HepG2 (cell line): ENCODE measurements around the gene CHD2. TPM values are rescaled to one million over a fixed set of nuclear protein-coding genes. Genes with fewer than 3 reads are reported as not detected.
A peak's percentile ranks its signal among the peaks of the same experiment; 100 is the strongest.

Experiments
- ATAC-seq: fragments of 200-7000 bp; cut with Tn5 transposase; 3 replicates; pipeline ENCODE4 v1.9.1; 2020; ENCODE audit warnings: mild to moderate bottlenecking, moderate library complexity
- BruUV-seq: library from RNA; stranded (reverse); fragments of 400-500 nt; replicated peaks from 2 replicates; lab custom pipeline; 2021; lab: Mats Ljungman, UMichigan
- CTCF ChIA-PET: fragments of 300-600 bp; formaldehyde crosslinking; extraction: SDS; loops from one replicate; lab custom pipeline; 2021; ENCODE audit warnings: low total read pairs, inconsistent platforms, low intra/inter-chr PET ratio; lab: Yijun Ruan, JAX
- POLR2A ChIA-PET: fragments of 350-600 bp; sonication (Branson Sonifier 250); formaldehyde crosslinking; loops from one replicate; lab custom pipeline; 2020; ENCODE audit warnings: antibody characterized with exemption, inconsistent platforms; lab: Yijun Ruan, JAX
- DNase-seq: peaks from one replicate; pipeline ENCODE4 v3.0.0-alpha.2; 2015; ENCODE audit warnings: low spot score
- FAIRE-seq: peaks from 3 replicates; lab custom pipeline; 2011; peaks lifted over from hg19 to GRCh38; lab: Jason Lieb, UNC
- H2AFZ ChIP-seq: one replicate; pipeline ENCODE4 v1.6.1; 2011; ENCODE audit warnings: low read length, inconsistent platforms
- H3K27ac ChIP-seq: fragments of 300-600 bp; 3 replicates; pipeline ENCODE4 v1.8.0; 2011; ENCODE audit warnings: mixed run types, mild to moderate bottlenecking, mixed read lengths, low read length, inconsistent platforms; ENCODE audit not compliant: insufficient read depth; ENCODE audit errors: extremely low read length
- H3K27me3 ChIP-seq, 2 experiments: fragments of 200-600 bp in 1 of 2; 2 replicates in 1 of 2; 3 replicates in 1 of 2; pipeline versions ENCODE4 v1.6.0 to v1.8.0; 2011; ENCODE audit warnings: low read length in 2 of 2, mild to moderate bottlenecking in 2 of 2, moderate library complexity in 2 of 2, inconsistent platforms in 1 of 2; ENCODE audit not compliant: insufficient read depth in 2 of 2, control insufficient read depth in 1 of 2
- H3K36me3 ChIP-seq, 2 experiments: fragments of 200-600 bp in 1 of 2; replicated peaks in 1 of 2; 2 replicates in 1 of 2; 3 replicates in 1 of 2; pipeline versions ENCODE4 v1.5.1 to v1.8.0; 2011; ENCODE audit warnings: low read length in 2 of 2, inconsistent platforms in 1 of 2; ENCODE audit not compliant: insufficient read depth in 2 of 2, control insufficient read depth in 1 of 2
- H3K4me1 ChIP-seq: 2 replicates; pipeline ENCODE4 v1.5.1; 2012; ENCODE audit warnings: low read length, inconsistent platforms; ENCODE audit not compliant: insufficient read depth
- H3K4me2 ChIP-seq: 2 replicates; pipeline ENCODE4 v1.6.0; 2011; ENCODE audit warnings: low read depth, low read length, inconsistent platforms
- H3K4me3 ChIP-seq, 3 experiments: fragments of 200-600 bp in 1 of 3; sonication (generic), shearing (Covaris generic) in 1 of 3; replicated peaks in 1 of 3; 2 replicates each; pipeline ENCODE4 v1.5.1; 2011 to 2016; ENCODE audit warnings: low read length in 3 of 3, inconsistent platforms in 2 of 3, low read depth in 2 of 3, mild to moderate bottlenecking in 2 of 3, control low read depth in 1 of 3, mixed read lengths in 1 of 3; ENCODE audit not compliant: insufficient read depth in 1 of 3
- H3K79me2 ChIP-seq: one replicate; pipeline ENCODE4 v1.6.1; 2011; ENCODE audit warnings: low read length, inconsistent platforms; ENCODE audit not compliant: insufficient read depth
- H3K9ac ChIP-seq: 2 replicates; pipeline ENCODE4 v1.6.0; 2011; ENCODE audit warnings: mild to moderate bottlenecking, low read depth, low read length, inconsistent platforms; ENCODE audit not compliant: insufficient read depth
- H3K9me3 ChIP-seq: 2 replicates; pipeline ENCODE4 v1.5.1; 2012; ENCODE audit warnings: mild to moderate bottlenecking, low read length
- H4K20me1 ChIP-seq: 2 replicates; pipeline ENCODE4 v1.6.0; 2011; ENCODE audit warnings: inconsistent platforms, mild to moderate bottlenecking, low read length, moderate library complexity; ENCODE audit not compliant: insufficient read depth
- AFF4 ChIP-seq: sonication (generic); formaldehyde crosslinking; IDR thresholded peaks from 2 replicates; pipeline ENCODE4 v1.4.0; 2020; ENCODE audit warnings: missing genetic modification reagents
- ARNT2 ChIP-seq: sonication (generic); formaldehyde crosslinking; IDR thresholded peaks from 2 replicates; pipeline ENCODE4 v1.8.0; 2022; ENCODE audit warnings: mild to moderate bottlenecking, low read depth, missing genetic modification reagents, moderate library complexity
- CEBPB ChIP-seq: IDR thresholded peaks from 2 replicates; pipeline ENCODE4 v1.6.1; 2011; ENCODE audit warnings: low read depth, low read length, improper control_type of control experiment, borderline replicate concordance
- CHD4 ChIP-seq: fragments of 200-600 bp; sonication (generic); IDR thresholded peaks from 2 replicates; pipeline ENCODE4 v1.7.0; 2017; ENCODE audit warnings: mild to moderate bottlenecking, low read length, borderline replicate concordance
- CSRNP1 ChIP-seq: sonication (generic); formaldehyde crosslinking; IDR thresholded peaks from 2 replicates; pipeline ENCODE4 v1.8.1; 2023; ENCODE audit warnings: mild to moderate bottlenecking, missing genetic modification reagents
- MBD4 ChIP-seq: IDR thresholded peaks from 2 replicates; pipeline ENCODE4 v1.6.1; 2012; ENCODE audit warnings: low read length, inconsistent platforms, borderline replicate concordance
- NFIB ChIP-seq: sonication (generic); formaldehyde crosslinking; IDR thresholded peaks from 2 replicates; pipeline ENCODE4 v1.9.0; 2021; ENCODE audit warnings: missing genetic modification reagents, mild to moderate bottlenecking, borderline replicate concordance
- SIN3A ChIP-seq: IDR thresholded peaks from 2 replicates; pipeline ENCODE4 v1.6.1; 2011; ENCODE audit warnings: low read depth, mild to moderate bottlenecking, control low read depth, low read length, borderline replicate concordance
- TFAP4 ChIP-seq: sonication (generic); IDR thresholded peaks from 2 replicates; pipeline ENCODE4 v1.6.1; 2016; ENCODE audit warnings: low read depth, borderline replicate concordance
- ZNF333 ChIP-seq: sonication (generic); formaldehyde crosslinking; IDR thresholded peaks from 2 replicates; pipeline ENCODE4 v1.4.0; 2020; ENCODE audit warnings: mild to moderate bottlenecking, missing genetic modification reagents, borderline replicate concordance
- ZNF614 ChIP-seq: IDR thresholded peaks from 2 replicates; pipeline ENCODE4 v1.6.1; 2018; ENCODE audit warnings: missing biosample characterization, missing genetic modification reagents, inconsistent platforms, borderline replicate concordance
- ZNF670 ChIP-seq: sonication (generic); formaldehyde crosslinking; IDR thresholded peaks from 2 replicates; pipeline ENCODE4 v1.8.0; 2022; ENCODE audit warnings: mild to moderate bottlenecking, missing genetic modification reagents, borderline replicate concordance
- WGBS: methylation state at CpG from one replicate; pipeline ENCODE4 v1.1.6; 2017; ENCODE audit warnings: low lambda C conversion rate; 5-methylcytosine and 5-hydroxymethylcytosine counted together
- in situ Hi-C: cut with HindIII; loops from 2 replicates; pipeline ENCODE4 v1.10.0; 2017; ENCODE audit warnings: low pct_unique_long_range_greater_than_20kb; ENCODE audit not compliant: extremely low pct_ligation_motif_present
- intact Hi-C: fragments of 100-400 bp; cut with micrococcal nuclease; formaldehyde crosslinking; loops from one replicate; pipeline ENCODE4 v1.10.0; 2022; ENCODE audit not compliant: unreplicated experiment
- polyA plus RNA-seq, 8 experiments: library from polyadenylated mRNA; depleted of rRNA in 3 of 8; stranded (reverse) in 7 of 8; unstranded in 1 of 8; fragments of >200 nt; fragmentation: Illumina TruSeq in 4 of 8; extraction: Trizol in 4 of 8; gene quantifications; 2 replicates each; pipeline versions ENCODE4 v1.2.1 to v1.2.3, GENCODE V29; 2011 to 2016; ENCODE audit warnings: low read depth in 4 of 8, missing spikeins in 1 of 8, mixed read lengths in 1 of 8; ENCODE audit not compliant: insufficient read depth in 1 of 8
- total RNA-seq, 5 experiments: library from RNA; depleted of rRNA; stranded (reverse); fragments of >200 nt; fragmentation: Illumina TruSeq; extraction: Trizol; gene quantifications; 2 replicates each; pipeline ENCODE4 v1.2.3, GENCODE V29; 2016; ENCODE audit warnings: low read depth in 1 of 5

Gene CHD2
- total and polyA plus RNA-seq, 2 of the 13 experiments (the other 11 are each of a cell fraction or from before 2014, with no cell fraction given) = 54.0 to 54.1 TPM

- TF ChIP-seq ARNT2 (CRISPR knock-in tag) = no peak
These were observed 4.0 kb downstream of the CHD2 start (continued) for GRCh38 chr15:92903966-92904721.

GRCh38 chr15:92904722-92905571 lies 4.8 kb downstream of the CHD2 start:
- Histone ChIP-seq H3K27ac (peak overlapping the region; percentile 87), H3K9ac (peak overlapping the region; percentile 92), H3K4me1 (peaks cover 52% of the 10 kb centered on the region), H3K79me2 (peaks cover 95% of the 10 kb centered on the region), H4K20me1 (peaks cover 64% of the 10 kb centered on the region), H2AFZ (no peak overlapping the region), H3K36me3 (peaks cover 3 to 8% of the 10 kb centered on the region in 2 experiments; a peak in 4 of 5 replicates), H3K4me2 (peak overlapping the region; percentile 99), H3K4me3 (peak overlapping the region; percentile 63 to 90 (median 74)), H3K27me3 (no peaks in the 10 kb centered on the region; a peak in 1 of 5 replicates), H3K9me3 (no peaks in the 10 kb centered on the region)
- ChIA-PET POLR2A (interaction anchor here (0.9 to 10.5 kb wide), 6 partner anchors 22 to 101 kb away, joined by 3 to 185 read pairs (median 44); no protein-coding TSS in a partner anchor), CTCF (no interaction called here)
- intact Hi-C loops = loop anchor here (1.0 to 2.0 kb wide), 3 partner anchors 14 to 101 kb away; no protein-coding TSS in a partner anchor
- in situ Hi-C loops = no loop called here
- DNase-seq = no peak
- no peak for FAIRE-seq
- ATAC-seq = no peak
- WGBS = 3% methylated on average over 16 of the region's 16 CpGs
- TSS peak; percentile 0 for BruUV-seq
- no peak for TF ChIP-seq NFIB (CRISPR knock-in tag)
- no peak for TF ChIP-seq ZNF333 (CRISPR knock-in tag)
- no peak for TF ChIP-seq CHD4
- 0 out of 2 replicates have a peak, but pooled peaks have one; percentile 20 for TF ChIP-seq ZNF670 (CRISPR knock-in tag)
- no peak for TF ChIP-seq CEBPB
- TF ChIP-seq SIN3A = no peak
- TF ChIP-seq AFF4 = 0 out of 2 replicates have a peak, but pooled peaks have one; percentile 48
- no peak for TF ChIP-seq ZNF614 (CRISPR knock-in tag)
- no peak for TF ChIP-seq CSRNP1 (CRISPR knock-in tag)
- TF ChIP-seq MBD4 = 0 out of 2 replicates have a peak, but pooled peaks have one; percentile 31
- 0 out of 2 replicates have a peak, but pooled peaks have one; percentile 3 for TF ChIP-seq TFAP4
